T1000 (cell line): ENCODE measurements around the gene MAN2B2.
"Not testable (repeated sequence)": the region's sequence is repeated elsewhere in the genome, so short reads cannot be mapped to it uniquely, and the experiment has no call there.

Source experiments
- DNase-seq: peaks from one replicate; lab custom pipeline; 2025; ENCODE audit warnings: mixed read lengths; lab: John Stamatoyannopoulos, UW

Gene MAN2B2

GRCh38 chr4:6617246-6617645, 42.3 kb downstream of the MAN2B2 start:
- DNase-seq: no peak

- DNase-seq: no peak
Observed at GRCh38 chr4:6618386-6619115, 43.6 kb downstream of the MAN2B2 start.

GRCh38 chr4:6619116-6619465, 44.1 kb downstream of the MAN2B2 start:
- no peak for DNase-seq

DNA sequence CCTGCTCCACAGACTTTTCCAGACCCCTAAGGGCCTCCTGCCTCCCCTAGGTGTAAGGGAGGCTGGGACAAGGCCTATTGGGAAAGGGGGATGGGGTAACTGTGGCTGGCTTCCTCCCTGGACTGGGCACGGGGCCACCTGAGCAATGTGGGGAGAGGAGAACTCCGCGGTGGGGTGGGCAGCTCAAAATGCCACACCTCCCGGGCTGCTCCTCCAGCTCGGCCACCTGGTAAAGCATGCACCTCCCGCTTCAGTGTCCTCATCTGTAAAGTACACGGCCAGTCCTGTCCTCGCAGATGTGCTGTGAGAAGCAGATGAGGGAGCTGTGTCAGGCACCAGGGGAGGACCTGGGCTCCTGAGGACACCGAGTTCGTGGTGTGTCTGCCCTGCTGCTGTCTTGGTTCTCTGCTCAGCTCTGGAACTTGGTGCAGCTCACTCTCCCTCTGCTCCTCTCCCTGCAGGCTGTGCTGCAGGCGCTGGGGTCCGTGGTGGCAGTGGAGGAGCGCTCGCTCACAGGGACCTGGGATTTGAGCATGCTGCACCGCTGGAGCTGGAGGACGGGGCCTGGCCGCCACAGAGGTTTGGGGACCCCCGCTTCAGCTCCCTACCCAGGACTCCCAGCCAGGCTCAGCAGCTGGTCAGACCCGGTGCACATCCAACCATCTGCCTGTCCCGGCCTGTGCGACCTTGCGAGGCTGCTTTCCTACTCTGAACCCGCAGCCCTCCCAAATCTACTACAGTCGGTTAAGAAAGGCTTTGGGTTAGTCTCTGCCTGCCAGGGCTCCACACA, 44.7 kb downstream of the MAN2B2 start:
- no peak for DNase-seq

- no peak for DNase-seq
Observed at GRCh38 chr4:6620296-6620695, 45.3 kb downstream of the MAN2B2 start.

DNA sequence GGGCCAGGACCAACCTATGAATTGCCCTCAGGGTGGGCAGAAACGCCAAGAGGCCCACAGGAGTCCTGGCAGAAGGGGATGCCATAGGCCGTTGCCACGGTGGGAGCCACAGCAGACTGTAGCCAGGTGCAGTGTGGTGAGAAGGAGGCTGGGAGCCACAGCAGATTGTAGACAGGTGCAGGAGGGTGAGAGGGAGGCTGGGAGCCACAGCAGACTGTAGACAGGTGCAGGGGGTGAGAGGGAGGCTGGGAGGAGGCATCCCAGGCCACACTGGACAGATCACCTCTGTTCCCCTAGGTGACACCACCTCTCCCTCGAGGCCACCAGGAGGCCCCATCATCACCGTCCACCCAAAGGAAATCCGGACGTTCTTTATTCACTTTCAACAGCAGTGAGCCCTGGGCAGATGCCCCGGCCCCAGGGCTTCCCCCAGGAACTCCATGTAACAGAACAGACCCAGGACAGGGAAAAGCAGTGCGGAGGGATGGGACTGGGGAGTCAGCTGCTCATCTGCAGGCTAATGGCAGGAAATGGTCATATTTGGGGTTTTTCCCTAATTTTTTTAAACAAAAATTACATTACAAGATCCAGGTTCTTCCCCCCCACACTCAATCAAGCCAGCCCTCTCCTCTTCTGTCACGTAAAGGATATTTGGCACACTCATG, 46.0 kb downstream of the MAN2B2 start:
- no peak for DNase-seq

GRCh38 chr4:6621556-6621927, 46.6 kb downstream of the MAN2B2 start:
- no peak for DNase-seq

DNA sequence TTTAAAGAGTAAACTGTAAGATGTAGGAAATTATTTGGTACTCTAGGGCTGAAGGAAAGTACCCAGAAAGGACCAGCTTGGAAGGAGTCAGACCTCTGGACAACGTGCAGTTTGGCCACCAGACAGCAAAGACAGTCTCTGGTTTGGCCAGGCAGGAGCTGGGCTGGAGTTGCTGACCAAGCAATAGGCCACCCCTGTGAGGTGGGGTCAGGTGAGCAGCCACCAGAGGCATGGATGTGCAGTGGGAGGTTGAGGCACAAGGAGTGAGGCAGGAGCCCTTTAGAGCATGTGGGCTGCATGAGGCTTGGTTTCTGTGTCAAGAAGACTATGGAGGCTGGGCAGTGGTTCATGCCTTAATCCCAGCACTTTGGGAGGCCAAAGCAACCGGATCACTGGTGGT, 47.8 kb downstream of the MAN2B2 start:
- DNase-seq: no peak

- DNase-seq: no peak
Observed at GRCh38 chr4:6625256-6625655, 50.3 kb downstream of the MAN2B2 start.

DNA sequence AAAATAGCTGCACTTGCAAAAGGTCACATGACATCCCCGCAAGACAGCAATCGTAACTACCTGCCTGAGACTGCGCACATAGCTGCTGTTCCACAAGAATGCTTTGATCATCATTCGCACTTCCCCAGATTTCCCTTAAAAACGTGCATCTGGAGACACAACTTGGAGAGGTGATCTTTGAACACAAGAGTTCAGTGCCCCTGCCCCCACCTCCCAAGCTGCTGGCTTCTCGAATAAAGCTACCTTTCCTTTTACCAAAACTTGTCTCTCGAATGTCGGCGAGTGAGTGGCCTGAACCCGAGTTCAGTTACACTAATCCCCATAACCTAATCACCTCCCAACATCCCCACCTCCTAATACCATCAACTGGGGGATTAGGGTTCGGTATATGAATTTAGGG, 51.1 kb downstream of the MAN2B2 start:
- no peak for DNase-seq

DNA sequence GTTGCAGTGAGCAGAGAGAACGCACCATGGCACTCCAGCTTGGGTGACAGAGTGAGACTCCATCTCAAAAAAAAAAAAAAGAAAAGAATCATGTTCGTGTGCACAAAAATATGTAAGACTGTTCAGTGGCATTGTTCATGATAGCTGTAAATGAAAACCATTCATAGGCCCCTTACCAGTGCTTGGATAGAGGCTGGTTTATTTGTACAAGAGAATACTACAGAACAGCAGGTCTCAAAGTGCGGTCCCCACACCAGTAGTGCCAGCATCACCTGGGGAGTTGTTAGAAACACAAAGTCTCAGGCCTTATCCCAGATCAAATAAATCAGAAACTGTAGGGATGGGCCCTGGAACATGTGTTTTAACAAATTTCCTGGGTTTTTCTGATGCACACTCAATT, 52.8 kb downstream of the MAN2B2 start:
- DNase-seq: no peak

GRCh38 chr4:6628484-6628883, 53.5 kb downstream of the MAN2B2 start:
- DNase-seq: not testable (repeated sequence)

GRCh38 chr4:6632125-6632524, 57.1 kb downstream of the MAN2B2 start:
- no peak for DNase-seq

DNA sequence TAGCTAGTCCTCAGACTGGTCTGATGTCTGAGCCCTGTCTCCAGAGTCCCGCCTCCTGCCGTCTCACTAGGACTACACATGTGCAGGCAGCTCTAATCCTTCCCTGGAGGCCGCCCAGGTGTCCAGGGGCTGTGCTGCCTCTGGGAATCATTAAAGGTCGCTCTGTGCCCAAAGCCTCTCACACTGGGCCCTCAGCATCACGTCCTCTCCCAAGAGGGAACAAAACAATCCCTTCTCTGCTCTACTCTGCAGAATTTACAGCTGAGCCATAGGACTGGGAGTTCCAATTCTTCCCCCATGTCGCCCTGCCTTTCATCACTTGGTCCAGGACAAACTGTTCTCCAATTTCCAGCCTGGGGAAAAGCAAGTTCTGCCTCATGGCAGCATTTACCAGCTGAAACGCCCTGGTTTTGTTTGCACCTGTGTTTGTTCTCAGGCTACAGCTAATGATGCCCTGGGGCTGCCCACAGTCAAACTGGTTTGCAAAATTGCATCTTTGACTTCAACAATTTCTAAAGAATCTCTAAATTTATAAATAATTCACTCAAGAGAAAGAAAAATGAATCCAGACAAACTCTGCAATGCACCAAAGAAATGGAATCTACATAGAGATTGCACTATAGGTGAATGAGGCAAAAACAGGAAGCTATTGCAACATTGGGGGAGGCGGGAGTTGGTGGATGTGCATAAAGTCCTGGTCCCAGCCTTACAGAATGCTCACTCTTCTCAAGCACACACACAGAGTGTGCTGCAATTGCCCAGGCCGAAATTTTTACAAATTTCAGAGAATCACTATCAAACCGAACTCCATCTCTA, 58.3 kb downstream of the MAN2B2 start:
- no peak for DNase-seq

DNA sequence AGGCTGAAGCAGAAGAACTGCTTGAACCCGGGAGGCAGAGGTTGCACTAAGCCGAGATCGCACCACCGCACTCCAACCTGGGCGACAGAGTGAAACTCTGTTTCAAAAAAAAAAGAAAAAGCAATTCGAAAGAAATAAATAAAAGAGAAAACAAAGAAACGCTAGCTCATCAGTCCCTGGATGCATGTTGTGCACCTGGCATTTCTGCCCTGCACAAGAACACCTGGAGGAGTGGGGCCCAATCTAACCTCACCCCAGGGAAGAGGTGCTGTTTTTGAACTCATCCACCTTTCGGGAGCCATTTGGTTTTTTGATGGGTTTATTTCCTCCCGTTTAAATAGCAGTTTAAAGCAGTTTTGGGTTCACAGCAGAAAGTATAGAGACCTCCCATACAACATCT, 59.8 kb downstream of the MAN2B2 start:
- no peak for DNase-seq

- no peak for DNase-seq
Observed at GRCh38 chr4:6639137-6639680, 64.2 kb downstream of the MAN2B2 start.

- peak; percentile 75 for DNase-seq
Observed at GRCh38 chr4:6640292-6641163, 65.5 kb downstream of the MAN2B2 start, which contains the start of gene MRFAP1. Gene MRFAP1, plus strand, starts transcription at chr4:6640685. Its CDS starts 178 bp downstream, at chr4:6640863.

GRCh38 chr4:6641164-6641970, 66.4 kb downstream of the MAN2B2 start:
- no peak for DNase-seq

DNA sequence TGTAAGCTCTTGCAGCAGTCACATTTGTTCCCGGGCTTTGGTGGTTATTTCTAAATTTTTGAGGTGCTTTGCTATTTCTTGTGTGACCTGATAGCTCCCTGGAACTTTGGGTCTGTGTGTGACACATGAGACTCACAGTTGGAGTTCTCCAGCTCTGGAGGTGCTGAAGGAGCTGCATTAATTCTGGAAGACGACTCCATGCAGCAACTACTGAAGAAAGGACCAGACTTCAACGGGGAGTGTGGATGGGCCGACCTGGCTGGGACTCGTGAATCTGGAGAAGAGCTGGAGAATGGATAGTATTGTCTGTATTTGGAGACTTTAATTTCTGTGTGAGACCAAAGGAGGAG, 67.0 kb downstream of the MAN2B2 start:
- DNase-seq: no peak
